CD4-positive, alpha-beta T cell (primary cell): Measurements from ENCODE around the gene LRRK1. TPM values are rescaled to one million over a fixed set of nuclear protein-coding genes. Genes with fewer than 3 reads are reported as not detected.

Source experiments
- ATAC-seq: fragments of 200-7000 bp; cut with Tn5 transposase; one replicate; pipeline ENCODE4 v1.10.0; 2022; ENCODE audit warnings: mild to moderate bottlenecking; ENCODE audit not compliant: poor library complexity
- CTCF ChIA-PET: fragments of 350-600 bp; sonication (Branson Sonifier 250); formaldehyde crosslinking; loops from one replicate; lab custom pipeline; 2021; ENCODE audit warnings: antibody characterized with exemption, inconsistent platforms; lab: Charles Lee
- POLR2A ChIA-PET: fragments of 350-600 bp; sonication (Branson Sonifier 250); formaldehyde crosslinking; loops from one replicate; lab custom pipeline; 2021; ENCODE audit warnings: antibody characterized with exemption, inconsistent platforms; lab: Charles Lee
- DNase-seq, 14 experiments: peaks; one replicate each; pipeline ENCODE4 v3.0.0-alpha.2; 2013 to 2020; ENCODE audit warnings: mixed read lengths in 2 of 14
- H3K27ac ChIP-seq, 2 donors: one replicate each; pipeline versions ENCODE4 v1.5.1 to v1.7.0; 2013; ENCODE audit warnings: low read length in 2 of 2, low read depth in 1 of 2, mild to moderate bottlenecking in 1 of 2
- H3K27me3 ChIP-seq, 2 experiments: 1 replicate in 1 of 2; 2 replicates in 1 of 2; pipeline versions ENCODE4 v1.6.1 to v1.7.0; 2013; ENCODE audit warnings: low read length in 2 of 2, control low read depth in 1 of 2, mild to moderate bottlenecking in 1 of 2, moderate library complexity in 1 of 2; ENCODE audit not compliant: insufficient read depth in 2 of 2, control insufficient read depth in 1 of 2
- H3K36me3 ChIP-seq: one replicate; pipeline ENCODE4 v1.6.1; 2013; ENCODE audit warnings: low read length, control low read depth; ENCODE audit not compliant: insufficient read depth
- H3K4me1 ChIP-seq: one replicate; pipeline ENCODE4 v1.6.1; 2013; ENCODE audit warnings: low read length, control low read depth; ENCODE audit not compliant: insufficient read depth
- H3K4me3 ChIP-seq: one replicate; pipeline ENCODE4 v1.5.1; 2013; ENCODE audit warnings: mild to moderate bottlenecking, low read length, moderate library complexity
- H3K9me3 ChIP-seq, 2 experiments: 1 replicate in 1 of 2; 2 replicates in 1 of 2; pipeline versions ENCODE4 v1.6.1 to v1.7.0; 2013; ENCODE audit warnings: low read length in 2 of 2, mild to moderate bottlenecking in 2 of 2, control low read depth in 1 of 2, moderate library complexity in 1 of 2; ENCODE audit not compliant: control insufficient read depth in 1 of 2, insufficient read depth in 1 of 2
- H3K27ac Mint-ChIP-seq: one replicate; pipeline ENCODE4 v1.8.0; 2020; ENCODE audit warnings: mixed read lengths
- H3K27me3 Mint-ChIP-seq: one replicate; pipeline ENCODE4 v1.8.0; 2021; ENCODE audit warnings: mixed read lengths
- H3K36me3 Mint-ChIP-seq: one replicate; pipeline ENCODE4 v1.8.0; 2021; ENCODE audit warnings: low read depth, mixed read lengths
- H3K4me1 Mint-ChIP-seq: one replicate; pipeline ENCODE4 v1.8.0; 2021; ENCODE audit warnings: low read depth, mixed read lengths
- H3K4me3 Mint-ChIP-seq: one replicate; pipeline ENCODE4 v1.8.0; 2020; ENCODE audit warnings: mild to moderate bottlenecking, mixed read lengths
- H3K9me3 Mint-ChIP-seq: one replicate; pipeline ENCODE4 v1.8.0; 2020; ENCODE audit warnings: mixed read lengths
- intact Hi-C, 2 experiments: fragments of 100-400 bp; cut with DNase I in 1 of 2; cut with micrococcal nuclease in 1 of 2; formaldehyde crosslinking; loops; one replicate each; pipeline versions ENCODE4 v1.15.1 to v1.9.0; 2023 to 2025; cut with DNase I, micrococcal nuclease
- total RNA-seq, 174 experiments: library from RNA in 2 of 174; stranded (reverse) in 2 of 174; gene quantifications; one replicate each; pipeline ENCODE4 v1.2.3 and lab custom pipeline; 2021 to 2026
- TF ChIP-seq, protein P1 (sequence below): fragments of 200-600 bp; IDR thresholded peaks from one replicate; pipeline ENCODE4 v1.8.0; 2022; ENCODE audit warnings: antibody characterized with exemption, mild to moderate bottlenecking

Gene LRRK1
- total RNA-seq, 2 experiments from 2014 or later: 0.60 to 0.73 TPM

DNA sequence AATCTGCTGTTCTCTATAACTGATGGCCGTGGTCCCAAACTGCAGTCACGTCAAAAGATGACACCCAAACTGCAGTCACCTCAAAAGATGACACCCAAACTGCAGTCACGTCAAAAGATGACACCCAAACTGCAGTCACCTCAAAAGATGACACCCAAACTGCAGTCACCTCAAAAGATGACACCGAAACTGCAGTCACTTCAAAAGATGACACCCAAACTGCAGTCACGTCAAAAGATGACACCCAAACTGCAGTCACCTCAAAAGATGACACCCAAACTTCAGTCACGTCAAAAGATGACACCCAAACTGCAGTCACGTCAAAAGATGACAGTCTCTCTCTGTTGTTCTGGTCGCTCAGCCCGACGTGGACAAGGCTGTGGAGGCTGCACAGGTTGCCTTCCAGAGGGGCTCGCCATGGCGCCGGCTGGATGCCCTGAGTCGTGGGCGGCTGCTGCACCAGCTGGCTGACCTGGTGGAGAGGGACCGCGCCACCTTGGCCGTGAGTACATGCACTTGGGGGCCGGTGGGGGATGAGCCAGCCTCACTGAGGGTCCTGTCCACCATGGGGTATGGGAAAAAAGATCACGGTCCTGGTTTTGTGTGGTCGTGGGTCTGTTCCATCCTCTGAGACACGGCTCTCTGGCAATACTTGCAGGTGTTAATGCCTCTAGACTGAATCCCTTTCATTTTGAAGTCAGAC, 31.8 kb upstream of the LRRK1 start:
- Mint-ChIP-seq H3K27me3 (peaks cover 83% of the 10 kb centered on the region), H3K27ac (no peak overlapping the region)
- H3K27me3 ChIP-seq: peaks cover 28 to 61% of the 10 kb centered on the region in 2 experiments

DNA sequence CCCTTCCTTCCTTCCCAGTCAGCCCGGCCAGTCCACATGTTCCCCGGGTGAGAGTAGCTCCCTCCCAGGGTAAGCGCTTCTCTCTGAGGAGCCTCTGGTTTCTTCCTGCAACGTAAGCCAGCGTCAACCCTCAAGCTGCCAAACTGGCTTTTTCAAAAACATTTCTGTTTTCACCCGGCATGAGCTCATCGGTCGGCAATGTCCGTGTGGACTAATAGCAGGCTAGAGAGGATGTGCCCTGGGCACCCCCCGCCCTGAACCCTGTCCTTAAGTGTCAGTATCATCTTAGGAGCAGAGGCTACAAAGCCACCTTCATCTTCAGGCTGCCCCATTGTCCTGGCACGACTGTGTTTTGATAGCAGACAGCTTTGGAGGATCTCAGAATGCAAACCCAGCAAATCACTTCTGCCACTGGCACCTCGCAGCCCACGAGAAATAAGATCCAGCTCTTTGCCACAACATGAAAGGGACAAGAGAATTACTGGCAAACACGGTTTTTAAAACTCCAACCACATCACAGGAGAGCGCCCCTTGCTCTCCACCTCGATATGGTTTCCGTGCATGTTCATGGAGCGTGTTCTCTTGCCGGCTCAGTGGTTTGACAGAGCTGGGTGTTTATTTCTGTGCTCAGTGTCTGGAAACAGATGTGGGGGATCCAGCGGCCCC, 29.6 kb upstream of the LRRK1 start:
- CTCF ChIA-PET: no interaction called here
- no peak overlapping the region for H3K4me3 ChIP-seq
- POLR2A ChIA-PET: no interaction called here
- no peak overlapping the region for H3K27ac Mint-ChIP-seq
- H3K27me3 Mint-ChIP-seq: peaks cover 83% of the 10 kb centered on the region
- TF ChIP-seq, protein P1, sequence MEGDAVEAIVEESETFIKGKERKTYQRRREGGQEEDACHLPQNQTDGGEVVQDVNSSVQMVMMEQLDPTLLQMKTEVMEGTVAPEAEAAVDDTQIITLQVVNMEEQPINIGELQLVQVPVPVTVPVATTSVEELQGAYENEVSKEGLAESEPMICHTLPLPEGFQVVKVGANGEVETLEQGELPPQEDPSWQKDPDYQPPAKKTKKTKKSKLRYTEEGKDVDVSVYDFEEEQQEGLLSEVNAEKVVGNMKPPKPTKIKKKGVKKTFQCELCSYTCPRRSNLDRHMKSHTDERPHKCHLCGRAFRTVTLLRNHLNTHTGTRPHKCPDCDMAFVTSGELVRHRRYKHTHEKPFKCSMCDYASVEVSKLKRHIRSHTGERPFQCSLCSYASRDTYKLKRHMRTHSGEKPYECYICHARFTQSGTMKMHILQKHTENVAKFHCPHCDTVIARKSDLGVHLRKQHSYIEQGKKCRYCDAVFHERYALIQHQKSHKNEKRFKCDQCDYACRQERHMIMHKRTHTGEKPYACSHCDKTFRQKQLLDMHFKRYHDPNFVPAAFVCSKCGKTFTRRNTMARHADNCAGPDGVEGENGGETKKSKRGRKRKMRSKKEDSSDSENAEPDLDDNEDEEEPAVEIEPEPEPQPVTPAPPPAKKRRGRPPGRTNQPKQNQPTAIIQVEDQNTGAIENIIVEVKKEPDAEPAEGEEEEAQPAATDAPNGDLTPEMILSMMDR: no peak
- H3K36me3 Mint-ChIP-seq: no peaks in the 10 kb centered on the region
- H3K27ac ChIP-seq: no peak overlapping the region
- H3K9me3 Mint-ChIP-seq: no peaks in the 10 kb centered on the region
- intact Hi-C loops: no loop called here
- no peak for DNase-seq
- no peaks in the 10 kb centered on the region for H3K36me3 ChIP-seq
- H3K4me1 Mint-ChIP-seq: no peaks in the 10 kb centered on the region
- peaks cover 0 to 3% of the 10 kb centered on the region in 2 experiments for H3K9me3 ChIP-seq
- H3K27me3 ChIP-seq: peaks cover 34 to 56% of the 10 kb centered on the region in 2 experiments
- H3K4me1 ChIP-seq: peaks cover 3% of the 10 kb centered on the region
- no peak overlapping the region for H3K4me3 Mint-ChIP-seq
- no peak for ATAC-seq

More for the DNA sequence above, 31.8 kb upstream of the LRRK1 start:
- peaks cover 3% of the 10 kb centered on the region for H3K4me1 ChIP-seq
- no peak overlapping the region for H3K4me3 ChIP-seq
- Mint-ChIP-seq H3K4me1 (no peaks in the 10 kb centered on the region), H3K36me3 (no peaks in the 10 kb centered on the region), H3K4me3 (no peak overlapping the region), H3K9me3 (no peaks in the 10 kb centered on the region)
- H3K9me3 ChIP-seq: peaks cover 0 to 3% of the 10 kb centered on the region in 2 experiments
- DNase-seq (no peak), ATAC-seq (no peak)
- H3K27ac ChIP-seq: no peak overlapping the region
- intact Hi-C loops: no loop called here
- no peaks in the 10 kb centered on the region for H3K36me3 ChIP-seq
- ChIA-PET CTCF (no interaction called here), POLR2A (no interaction called here)
- TF ChIP-seq, protein P1: no peak

DNA sequence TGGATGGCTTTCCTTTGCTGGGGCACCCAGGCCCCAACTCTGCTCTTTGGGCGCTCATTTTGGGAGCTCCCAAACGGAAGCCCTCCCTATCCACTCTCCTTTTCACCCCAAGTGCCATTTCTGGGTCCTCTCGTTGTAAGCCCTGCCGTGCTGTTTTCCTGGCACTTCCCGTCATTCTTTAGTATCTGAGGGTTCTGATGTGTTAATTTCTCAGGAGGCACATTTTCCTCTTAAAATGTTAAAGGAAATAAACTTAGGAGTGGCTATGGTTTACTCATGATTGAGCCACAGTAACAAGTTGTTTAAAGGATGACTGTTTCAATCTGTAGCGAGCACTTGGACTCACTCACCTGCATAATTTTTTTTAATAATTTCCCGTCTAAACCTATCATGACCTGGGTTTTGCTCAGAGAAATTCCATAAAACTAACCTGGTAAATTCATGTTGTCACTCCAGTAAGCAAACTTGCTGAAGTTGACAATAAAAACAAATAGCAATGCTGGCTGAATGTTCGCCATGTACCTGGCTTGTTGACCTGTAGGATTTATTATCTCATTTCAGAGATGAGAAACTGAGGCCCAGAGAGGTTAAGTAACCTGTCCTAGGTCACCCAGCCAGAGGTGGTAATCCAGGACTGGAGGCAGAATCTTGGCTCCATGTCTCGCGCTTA, 29.0 kb upstream of the LRRK1 start:
- H3K27ac Mint-ChIP-seq: no peak overlapping the region
- H3K27ac ChIP-seq: no peak overlapping the region
- H3K4me1 ChIP-seq: peaks cover 3% of the 10 kb centered on the region
- no peaks in the 10 kb centered on the region for H3K4me1 Mint-ChIP-seq
- peaks cover 0 to 3% of the 10 kb centered on the region in 2 experiments for H3K9me3 ChIP-seq
- ATAC-seq: no peak
- no peaks in the 10 kb centered on the region for H3K9me3 Mint-ChIP-seq
- no peaks in the 10 kb centered on the region for H3K36me3 Mint-ChIP-seq
- H3K4me3 Mint-ChIP-seq: no peak overlapping the region
- ChIA-PET CTCF (no interaction called here), POLR2A (no interaction called here)
- no peak for DNase-seq
- no peaks in the 10 kb centered on the region for H3K36me3 ChIP-seq
- H3K27me3 ChIP-seq: peaks cover 34 to 54% of the 10 kb centered on the region in 2 experiments
- peaks cover 81% of the 10 kb centered on the region for H3K27me3 Mint-ChIP-seq
- TF ChIP-seq, protein P1: no peak
- H3K4me3 ChIP-seq: no peak overlapping the region
- intact Hi-C loops: no loop called here
